ENCODE measurements around the gene DNAJC25. TPM values are rescaled to one million over a fixed set of nuclear protein-coding genes. Genes with fewer than 3 reads are reported as not detected.

Gene DNAJC25
- total and polyA plus RNA-seq, 2 of the 13 experiments (the other 11 are each of a cell fraction or from before 2014, with no cell fraction given), result 5.7 to 10.2 TPM

DNA sequence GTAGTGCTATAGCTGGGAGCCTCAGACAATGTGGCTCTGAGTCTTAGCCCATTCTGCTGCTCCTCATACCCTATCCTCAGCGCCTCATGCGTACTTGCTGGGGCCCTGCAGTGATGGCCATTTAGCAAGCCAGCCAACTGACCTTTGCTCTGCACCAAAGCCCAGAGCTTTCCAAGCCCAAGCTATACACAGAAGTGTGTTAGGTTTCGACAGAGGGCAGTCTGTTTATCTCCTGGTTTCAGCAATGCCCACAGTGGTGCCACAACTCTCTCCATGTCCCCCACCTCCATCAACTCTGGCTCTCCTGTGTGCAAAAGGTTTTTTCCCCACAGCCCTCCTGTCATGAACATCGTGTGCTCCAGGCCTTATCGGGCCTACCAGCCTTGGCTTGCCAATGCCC, 47.2 kb downstream of the DNAJC25 start:
- ATAC-seq, result peak; percentile 100
- in situ Hi-C loops (cut with HindIII; ENCODE audit: extremely low pct_ligation_motif_present, low pct_unique_long_range_greater_than_20kb), result no loop called here
- H3K4me2 ChIP-seq (ENCODE audit: low read depth, low read length), result peak overlapping the region; percentile 59
- H3K4me3 ChIP-seq (replicated peaks in 1 of 3; ENCODE audit: insufficient read depth in 1 of 3, low read depth in 2 of 3, low read length in 3 of 3), result no peak overlapping the region; a peak in 1 of 6 replicates
- no peaks in the 10 kb centered on the region for H3K79me2 ChIP-seq (ENCODE audit: insufficient read depth, low read length)
- H3K4me1 ChIP-seq (ENCODE audit: insufficient read depth, low read length), result peaks cover 10% of the 10 kb centered on the region
- no peak overlapping the region for H2AFZ ChIP-seq (ENCODE audit: low read length)
- peak overlapping the region; percentile 28 for H3K27ac ChIP-seq (ENCODE audit: extremely low read length, insufficient read depth, low read length)
- no peaks in the 10 kb centered on the region for H4K20me1 ChIP-seq (ENCODE audit: insufficient read depth, low read length)
- H3K27me3 ChIP-seq (ENCODE audit: control insufficient read depth in 1 of 2, insufficient read depth in 2 of 2, low read length in 2 of 2), result no peaks in the 10 kb centered on the region
- FAIRE-seq, result peak; percentile 82
- no peaks in the 10 kb centered on the region for H3K9me3 ChIP-seq (ENCODE audit: low read length)
- whole genome bisulfite sequencing (ENCODE audit: low lambda C conversion rate), result 37% methylated on average over 5 of the region's 5 CpGs
- DNase-seq (ENCODE audit: low spot score), result peak; percentile 74
- ChIA-PET CTCF (ENCODE audit: low intra/inter-chr PET ratio, low total read pairs) (interaction anchor here (0.5 kb wide), 1 partner anchor 81 kb away, joined by 3 read pairs; no protein-coding TSS in a partner anchor), POLR2A (interaction anchor here (0.6 to 1.6 kb wide), 2 partner anchors 16 to 56 kb away, joined by 3 to 10 read pairs; partner anchors contain the start of gene GNG10)
- no peaks in the 10 kb centered on the region for H3K36me3 ChIP-seq (replicated peaks in 1 of 2; ENCODE audit: control insufficient read depth in 1 of 2, insufficient read depth in 2 of 2, low read length in 2 of 2)
- no peak overlapping the region for H3K9ac ChIP-seq (ENCODE audit: insufficient read depth, low read depth, low read length)
- no TSS peak for BruUV-seq (replicated peaks)
- intact Hi-C loops (cut with micrococcal nuclease; ENCODE audit: unreplicated experiment), result no loop called here
- TF ChIP-seq, protein P1, sequence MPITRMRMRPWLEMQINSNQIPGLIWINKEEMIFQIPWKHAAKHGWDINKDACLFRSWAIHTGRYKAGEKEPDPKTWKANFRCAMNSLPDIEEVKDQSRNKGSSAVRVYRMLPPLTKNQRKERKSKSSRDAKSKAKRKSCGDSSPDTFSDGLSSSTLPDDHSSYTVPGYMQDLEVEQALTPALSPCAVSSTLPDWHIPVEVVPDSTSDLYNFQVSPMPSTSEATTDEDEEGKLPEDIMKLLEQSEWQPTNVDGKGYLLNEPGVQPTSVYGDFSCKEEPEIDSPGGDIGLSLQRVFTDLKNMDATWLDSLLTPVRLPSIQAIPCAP (CRISPR knock-in tag; IDR thresholded peaks at IDR 0.05; ENCODE audit: low read depth), result no peak
- no peak for TF ChIP-seq CHCHD3 (CRISPR knock-in tag; IDR thresholded peaks at IDR 0.05)
- TF ChIP-seq ZMYM4 (CRISPR knock-in tag; IDR thresholded peaks at IDR 0.05), result peak; percentile 88
- TF ChIP-seq ZNF850 (CRISPR knock-in tag; conservative IDR thresholded peaks at IDR 0.05), result no peak
- no peak for TF ChIP-seq ZNF264 (CRISPR knock-in tag; IDR thresholded peaks at IDR 0.05)
- TF ChIP-seq, protein P2, sequence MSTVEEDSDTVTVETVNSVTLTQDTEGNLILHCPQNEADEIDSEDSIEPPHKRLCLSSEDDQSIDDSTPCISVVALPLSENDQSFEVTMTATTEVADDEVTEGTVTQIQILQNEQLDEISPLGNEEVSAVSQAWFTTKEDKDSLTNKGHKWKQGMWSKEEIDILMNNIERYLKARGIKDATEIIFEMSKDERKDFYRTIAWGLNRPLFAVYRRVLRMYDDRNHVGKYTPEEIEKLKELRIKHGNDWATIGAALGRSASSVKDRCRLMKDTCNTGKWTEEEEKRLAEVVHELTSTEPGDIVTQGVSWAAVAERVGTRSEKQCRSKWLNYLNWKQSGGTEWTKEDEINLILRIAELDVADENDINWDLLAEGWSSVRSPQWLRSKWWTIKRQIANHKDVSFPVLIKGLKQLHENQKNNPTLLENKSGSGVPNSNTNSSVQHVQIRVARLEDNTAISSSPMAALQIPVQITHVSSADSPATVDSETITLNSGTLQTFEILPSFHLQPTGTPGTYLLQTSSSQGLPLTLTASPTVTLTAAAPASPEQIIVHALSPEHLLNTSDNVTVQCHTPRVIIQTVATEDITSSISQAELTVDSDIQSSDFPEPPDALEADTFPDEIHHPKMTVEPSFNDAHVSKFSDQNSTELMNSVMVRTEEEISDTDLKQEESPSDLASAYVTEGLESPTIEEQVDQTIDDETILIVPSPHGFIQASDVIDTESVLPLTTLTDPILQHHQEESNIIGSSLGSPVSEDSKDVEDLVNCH (CRISPR knock-in tag; IDR thresholded peaks at IDR 0.05), result no peak
- no peak for TF ChIP-seq THYN1 (CRISPR knock-in tag; IDR thresholded peaks at IDR 0.05; ENCODE audit: borderline replicate concordance, low read depth)
- TF ChIP-seq ZNF282 (IDR thresholded peaks at IDR 0.05; ENCODE audit: partially characterized antibody), result no peak
- no peak for TF ChIP-seq TAF15 (IDR thresholded peaks at IDR 0.05; ENCODE audit: low read depth, low read length, poor library complexity, severe bottlenecking)
- TF ChIP-seq GATAD2A (CRISPR knock-in tag; IDR thresholded peaks at IDR 0.05), result peak; percentile 45; the same call in 1 of the 2 replicates
- TF ChIP-seq FOSL2 (CRISPR knock-in tag; IDR thresholded peaks at IDR 0.05), result 0 out of 2 replicates have a peak, but pooled peaks have one; percentile 25
- TF ChIP-seq, protein P3, sequence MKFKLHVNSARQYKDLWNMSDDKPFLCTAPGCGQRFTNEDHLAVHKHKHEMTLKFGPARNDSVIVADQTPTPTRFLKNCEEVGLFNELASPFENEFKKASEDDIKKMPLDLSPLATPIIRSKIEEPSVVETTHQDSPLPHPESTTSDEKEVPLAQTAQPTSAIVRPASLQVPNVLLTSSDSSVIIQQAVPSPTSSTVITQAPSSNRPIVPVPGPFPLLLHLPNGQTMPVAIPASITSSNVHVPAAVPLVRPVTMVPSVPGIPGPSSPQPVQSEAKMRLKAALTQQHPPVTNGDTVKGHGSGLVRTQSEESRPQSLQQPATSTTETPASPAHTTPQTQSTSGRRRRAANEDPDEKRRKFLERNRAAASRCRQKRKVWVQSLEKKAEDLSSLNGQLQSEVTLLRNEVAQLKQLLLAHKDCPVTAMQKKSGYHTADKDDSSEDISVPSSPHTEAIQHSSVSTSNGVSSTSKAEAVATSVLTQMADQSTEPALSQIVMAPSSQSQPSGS (CRISPR knock-in tag; IDR thresholded peaks at IDR 0.05), result 0 out of 2 replicates have a peak, but pooled peaks have one; percentile 37
- TF ChIP-seq, protein P4, sequence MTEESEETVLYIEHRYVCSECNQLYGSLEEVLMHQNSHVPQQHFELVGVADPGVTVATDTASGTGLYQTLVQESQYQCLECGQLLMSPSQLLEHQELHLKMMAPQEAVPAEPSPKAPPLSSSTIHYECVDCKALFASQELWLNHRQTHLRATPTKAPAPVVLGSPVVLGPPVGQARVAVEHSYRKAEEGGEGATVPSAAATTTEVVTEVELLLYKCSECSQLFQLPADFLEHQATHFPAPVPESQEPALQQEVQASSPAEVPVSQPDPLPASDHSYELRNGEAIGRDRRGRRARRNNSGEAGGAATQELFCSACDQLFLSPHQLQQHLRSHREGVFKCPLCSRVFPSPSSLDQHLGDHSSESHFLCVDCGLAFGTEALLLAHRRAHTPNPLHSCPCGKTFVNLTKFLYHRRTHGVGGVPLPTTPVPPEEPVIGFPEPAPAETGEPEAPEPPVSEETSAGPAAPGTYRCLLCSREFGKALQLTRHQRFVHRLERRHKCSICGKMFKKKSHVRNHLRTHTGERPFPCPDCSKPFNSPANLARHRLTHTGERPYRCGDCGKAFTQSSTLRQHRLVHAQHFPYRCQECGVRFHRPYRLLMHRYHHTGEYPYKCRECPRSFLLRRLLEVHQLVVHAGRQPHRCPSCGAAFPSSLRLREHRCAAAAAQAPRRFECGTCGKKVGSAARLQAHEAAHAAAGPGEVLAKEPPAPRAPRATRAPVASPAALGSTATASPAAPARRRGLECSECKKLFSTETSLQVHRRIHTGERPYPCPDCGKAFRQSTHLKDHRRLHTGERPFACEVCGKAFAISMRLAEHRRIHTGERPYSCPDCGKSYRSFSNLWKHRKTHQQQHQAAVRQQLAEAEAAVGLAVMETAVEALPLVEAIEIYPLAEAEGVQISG (CRISPR knock-in tag; IDR thresholded peaks at IDR 0.05), result 0 out of 2 replicates have a peak, but pooled peaks have one; percentile 15
- peak; percentile 60; the same call in 1 of the 2 replicates for TF ChIP-seq ZNF772 (CRISPR knock-in tag; IDR thresholded peaks at IDR 0.05)
- TF ChIP-seq NCOR1 (IDR thresholded peaks at IDR 0.05; ENCODE audit: borderline replicate concordance, low read length), result peak; percentile 57; the same call in 1 of the 2 replicates
- TF ChIP-seq DMAP1 (CRISPR knock-in tag; IDR thresholded peaks at IDR 0.05), result 0 out of 2 replicates have a peak, but pooled peaks have one; percentile 35
- TF ChIP-seq SALL1 (CRISPR knock-in tag; IDR thresholded peaks at IDR 0.05), result peak; percentile 78
- peak; percentile 66 for TF ChIP-seq POGZ (CRISPR knock-in tag; IDR thresholded peaks at IDR 0.05)
- no peak for TF ChIP-seq KDM4B (CRISPR knock-in tag; IDR thresholded peaks at IDR 0.05)

All from HepG2 (cell line).